ENCODE measurements around the gene ADAM10. TPM values are rescaled to one million over a fixed set of nuclear protein-coding genes. Genes with fewer than 3 reads are reported as not detected.

ADAM10 gene
- total RNA-seq, 2 experiments from 2014 or later: 61.9 to 103 TPM

Small RNA genes within 50 kb of the gene (small RNA-seq; reads per million reads assigned to genes)
- gene AC091046.1 (not detected), gene RF00012 (not detected)

Other genes starting within 250 kb of the ADAM10 start
- gene MINDY2, start 21.6 kb upstream of the ADAM10 start, total RNA-seq (2014; rRNA removed; shearing (Covaris generic)): 9.9 and 10.5 TPM in 2 replicates
- gene MINDY2, start 21.6 kb upstream of the ADAM10 start, total RNA-seq (2022): 14.1 and 15.7 TPM in 2 replicates
- gene SLTM, start 184.0 kb upstream of the ADAM10 start, total RNA-seq (2014; rRNA removed; shearing (Covaris generic)): 103 and 158 TPM in 2 replicates
- 121 and 129 TPM in 2 replicates for gene SLTM, start 184.0 kb upstream of the ADAM10 start, total RNA-seq (2022)
- 19.2 and 20.4 TPM in 2 replicates for gene RNF111, start 238.0 kb upstream of the ADAM10 start, total RNA-seq (2014; rRNA removed; shearing (Covaris generic))
- gene RNF111, start 238.0 kb upstream of the ADAM10 start, total RNA-seq (2022): 41.6 and 42.7 TPM in 2 replicates